IPS-18a (cell line): ENCODE measurements around the gene OBSCN.

Source experiments
- H3K27ac ChIP-seq: one replicate; pipeline ENCODE4 v1.5.1; 2013; ENCODE audit warnings: low read length
- H3K27me3 ChIP-seq: one replicate; pipeline ENCODE4 v1.6.1; 2013; ENCODE audit warnings: mild to moderate bottlenecking, low read length; ENCODE audit not compliant: control insufficient read depth, insufficient read depth
- H3K36me3 ChIP-seq: one replicate; pipeline ENCODE4 v1.6.1; 2013; ENCODE audit warnings: low read depth, low read length; ENCODE audit not compliant: control insufficient read depth
- H3K4me1 ChIP-seq: one replicate; pipeline ENCODE4 v1.6.1; 2013; ENCODE audit warnings: low read depth, low read length; ENCODE audit not compliant: control insufficient read depth
- H3K4me3 ChIP-seq: one replicate; pipeline ENCODE4 v1.5.1; 2013; ENCODE audit warnings: low read length
- H3K9ac ChIP-seq: one replicate; pipeline ENCODE4 v1.6.1; 2013; ENCODE audit warnings: mild to moderate bottlenecking, low read length, moderate library complexity
- H3K9me3 ChIP-seq: one replicate; pipeline ENCODE4 v1.6.1; 2013; ENCODE audit warnings: low read depth, low read length; ENCODE audit not compliant: control insufficient read depth

The OBSCN gene

DNA sequence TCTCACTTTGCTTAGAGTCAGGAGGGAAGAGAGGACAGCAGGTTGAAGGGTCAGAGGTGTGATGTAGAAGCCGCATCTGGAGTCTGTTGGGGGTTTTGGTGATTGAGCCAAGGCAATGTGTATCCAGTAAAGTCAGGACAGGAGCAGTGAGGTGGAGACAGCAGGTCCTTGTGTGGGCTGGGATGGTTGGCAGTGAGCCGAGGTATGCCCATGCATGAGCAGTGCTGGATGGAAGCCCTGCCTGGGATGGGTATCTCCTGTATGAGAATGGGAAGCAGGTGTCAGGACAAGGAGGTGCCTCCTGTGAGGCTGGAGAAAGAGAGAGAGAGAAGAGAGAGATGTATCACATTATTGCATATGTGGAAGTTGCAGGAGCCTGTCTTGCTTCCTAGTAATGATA, 90.0 kb downstream of the OBSCN start:
- Histone ChIP-seq H3K9ac (no peak overlapping the region), H3K36me3 (no peaks in the 10 kb centered on the region), H3K27me3 (no peaks in the 10 kb centered on the region), H3K27ac (no peak overlapping the region), H3K4me3 (no peak overlapping the region), H3K4me1 (no peaks in the 10 kb centered on the region), H3K9me3 (peaks cover 14% of the 10 kb centered on the region)

DNA sequence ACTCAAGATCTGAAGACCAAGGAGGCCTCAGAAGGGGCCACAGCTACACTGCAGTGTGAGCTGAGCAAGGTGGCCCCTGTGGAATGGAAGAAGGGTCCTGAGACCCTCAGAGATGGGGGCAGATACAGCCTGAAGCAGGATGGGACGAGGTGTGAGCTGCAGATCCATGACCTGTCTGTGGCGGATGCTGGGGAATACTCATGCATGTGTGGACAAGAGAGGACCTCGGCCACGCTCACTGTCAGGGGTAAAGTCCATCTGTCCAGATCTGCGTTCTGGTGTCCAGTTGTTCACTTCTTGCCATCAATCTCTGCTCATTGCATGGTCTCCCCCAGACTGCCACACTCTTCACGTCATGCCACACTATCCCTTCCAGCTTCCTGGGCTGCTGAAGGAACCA, 90.6 kb downstream of the OBSCN start:
- no peaks in the 10 kb centered on the region for H3K36me3 ChIP-seq
- no peak overlapping the region for H3K4me3 ChIP-seq
- no peaks in the 10 kb centered on the region for H3K27me3 ChIP-seq
- H3K9me3 ChIP-seq = peaks cover 15% of the 10 kb centered on the region
- no peaks in the 10 kb centered on the region for H3K4me1 ChIP-seq
- no peak overlapping the region for H3K9ac ChIP-seq
- H3K27ac ChIP-seq = no peak overlapping the region

DNA sequence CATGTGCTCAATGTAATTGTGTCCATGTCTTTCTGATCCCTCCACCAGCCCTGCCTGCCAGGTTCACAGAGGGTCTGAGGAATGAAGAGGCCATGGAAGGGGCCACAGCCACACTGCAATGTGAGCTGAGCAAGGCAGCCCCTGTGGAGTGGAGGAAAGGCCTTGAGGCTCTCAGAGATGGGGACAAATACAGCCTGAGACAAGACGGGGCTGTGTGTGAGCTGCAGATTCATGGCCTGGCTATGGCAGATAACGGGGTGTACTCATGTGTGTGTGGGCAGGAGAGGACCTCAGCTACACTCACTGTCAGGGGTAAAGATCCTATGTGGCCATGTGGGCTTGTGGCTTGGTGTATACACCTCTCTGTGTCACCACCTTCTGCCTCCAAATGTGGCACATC, 91.4 kb downstream of the OBSCN start:
- Histone ChIP-seq H3K4me1 (no peaks in the 10 kb centered on the region), H3K36me3 (no peaks in the 10 kb centered on the region), H3K4me3 (no peak overlapping the region), H3K9ac (no peak overlapping the region), H3K27me3 (no peaks in the 10 kb centered on the region), H3K27ac (no peak overlapping the region), H3K9me3 (peaks cover 15% of the 10 kb centered on the region)

DNA sequence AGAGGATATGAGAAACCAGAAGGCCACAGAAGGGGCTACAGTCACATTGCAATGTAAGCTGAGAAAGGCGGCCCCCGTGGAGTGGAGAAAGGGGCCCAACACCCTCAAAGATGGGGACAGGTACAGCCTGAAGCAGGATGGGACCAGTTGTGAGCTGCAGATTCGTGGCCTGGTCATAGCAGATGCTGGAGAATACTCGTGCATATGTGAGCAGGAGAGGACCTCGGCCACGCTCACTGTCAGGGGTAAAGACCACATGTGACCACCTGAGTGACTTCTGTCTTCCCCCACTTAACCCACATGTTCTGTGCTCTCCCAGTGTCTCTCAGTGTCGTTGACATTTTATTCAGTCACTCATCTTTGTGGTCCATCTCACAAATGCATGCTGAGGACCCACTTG, 92.1 kb downstream of the OBSCN start:
- Histone ChIP-seq H3K27ac (no peak overlapping the region), H3K9ac (no peak overlapping the region), H3K36me3 (no peaks in the 10 kb centered on the region), H3K4me3 (no peak overlapping the region), H3K4me1 (no peaks in the 10 kb centered on the region), H3K27me3 (no peaks in the 10 kb centered on the region), H3K9me3 (peaks cover 15% of the 10 kb centered on the region)

DNA sequence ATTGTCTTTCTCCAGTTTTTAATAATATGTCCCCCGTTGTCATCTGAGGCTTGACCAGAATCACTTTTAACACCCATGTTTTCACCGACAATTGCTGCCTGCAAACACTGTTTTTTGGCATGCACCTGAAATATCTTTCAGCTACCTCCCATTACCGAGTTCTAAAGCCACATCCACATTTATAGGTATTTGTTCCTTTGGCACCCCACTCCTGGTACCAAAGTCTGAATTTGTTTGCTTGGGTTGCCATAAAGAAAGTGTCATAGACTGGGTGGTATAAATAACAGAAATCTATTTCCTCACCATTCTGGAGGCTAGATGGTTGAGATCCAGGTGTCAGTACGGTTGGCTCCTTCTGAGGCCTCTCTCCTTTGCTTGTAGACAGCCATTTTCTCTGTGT, 94.2 kb downstream of the OBSCN start:
- H3K27ac ChIP-seq = no peak overlapping the region
- H3K4me3 ChIP-seq = no peak overlapping the region
- H3K27me3 ChIP-seq = no peaks in the 10 kb centered on the region
- no peak overlapping the region for H3K9ac ChIP-seq
- H3K4me1 ChIP-seq = no peaks in the 10 kb centered on the region
- peaks cover 15% of the 10 kb centered on the region for H3K9me3 ChIP-seq
- no peaks in the 10 kb centered on the region for H3K36me3 ChIP-seq

DNA sequence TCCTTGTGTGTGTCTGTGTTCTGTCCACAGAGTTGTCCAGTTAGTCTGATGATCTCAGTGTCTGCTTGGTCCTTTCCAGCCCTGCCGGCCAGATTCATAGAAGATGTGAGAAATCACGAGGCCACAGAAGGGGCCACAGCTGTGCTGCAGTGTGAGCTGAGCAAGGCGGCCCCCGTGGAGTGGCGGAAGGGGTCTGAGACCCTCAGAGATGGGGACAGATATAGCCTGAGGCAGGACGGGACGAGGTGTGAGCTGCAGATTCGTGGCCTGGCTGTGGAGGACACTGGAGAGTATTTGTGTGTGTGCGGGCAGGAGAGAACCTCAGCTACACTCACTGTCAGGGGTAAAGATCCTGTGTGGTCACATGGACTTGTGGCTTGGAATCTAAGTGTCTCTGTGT, 95.8 kb downstream of the OBSCN start:
- Histone ChIP-seq H3K4me3 (no peak overlapping the region), H3K27me3 (no peaks in the 10 kb centered on the region), H3K4me1 (no peaks in the 10 kb centered on the region), H3K9me3 (peaks cover 15% of the 10 kb centered on the region), H3K9ac (no peak overlapping the region), H3K27ac (no peak overlapping the region), H3K36me3 (no peaks in the 10 kb centered on the region)

DNA sequence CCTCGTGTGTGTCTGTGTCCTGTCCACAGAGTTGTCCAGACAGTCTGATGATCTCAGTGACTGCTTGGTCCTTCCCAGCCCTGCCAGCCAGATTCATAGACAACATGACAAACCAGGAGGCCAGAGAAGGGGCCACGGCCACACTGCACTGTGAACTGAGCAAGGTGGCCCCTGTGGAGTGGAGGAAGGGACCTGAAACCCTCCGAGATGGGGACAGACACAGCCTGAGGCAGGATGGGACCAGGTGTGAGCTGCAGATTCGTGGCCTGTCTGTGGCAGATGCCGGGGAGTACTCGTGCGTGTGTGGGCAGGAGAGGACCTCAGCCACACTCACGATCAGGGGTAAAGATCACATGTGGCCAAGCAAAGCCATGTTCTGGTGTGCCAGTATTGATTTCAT, 96.4 kb downstream of the OBSCN start:
- Histone ChIP-seq H3K9ac (no peak overlapping the region), H3K4me3 (no peak overlapping the region), H3K36me3 (no peaks in the 10 kb centered on the region), H3K27me3 (no peaks in the 10 kb centered on the region), H3K4me1 (no peaks in the 10 kb centered on the region), H3K9me3 (peaks cover 15% of the 10 kb centered on the region), H3K27ac (no peak overlapping the region)

DNA sequence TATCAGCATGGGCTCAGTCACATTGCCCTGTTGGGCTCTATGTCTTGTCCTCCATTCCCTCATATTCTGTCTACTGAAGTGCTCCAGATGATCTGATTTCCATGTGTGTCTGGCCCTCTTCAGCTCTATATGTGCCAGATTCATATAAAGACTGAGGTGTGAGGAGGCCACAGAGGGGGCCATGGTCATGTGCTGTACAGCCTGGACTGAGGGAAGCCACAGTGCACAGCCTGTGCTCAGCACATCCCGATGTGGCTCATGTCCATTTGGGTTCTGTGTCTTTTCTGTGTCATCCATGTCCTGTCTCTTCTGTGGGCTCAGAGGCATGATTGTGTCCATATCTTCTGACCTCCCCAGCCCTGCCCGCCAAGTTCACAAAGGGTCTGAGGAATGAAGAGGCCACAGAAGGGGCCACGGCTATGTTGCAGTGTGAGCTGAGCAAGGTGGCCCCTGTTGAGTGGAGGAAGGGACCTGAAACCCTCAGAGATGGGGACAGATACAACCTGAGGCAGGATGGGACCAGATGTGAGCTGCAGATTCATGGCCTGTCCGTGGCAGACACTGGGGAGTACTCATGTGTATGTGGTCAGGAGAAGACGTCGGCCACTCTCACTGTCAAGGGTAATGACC, 97.0 kb downstream of the OBSCN start:
- no peak overlapping the region for H3K27ac ChIP-seq
- no peaks in the 10 kb centered on the region for H3K36me3 ChIP-seq
- H3K27me3 ChIP-seq = no peaks in the 10 kb centered on the region
- H3K9me3 ChIP-seq = peaks cover 15% of the 10 kb centered on the region
- H3K4me1 ChIP-seq = no peaks in the 10 kb centered on the region
- no peak overlapping the region for H3K4me3 ChIP-seq
- H3K9ac ChIP-seq = no peak overlapping the region

DNA sequence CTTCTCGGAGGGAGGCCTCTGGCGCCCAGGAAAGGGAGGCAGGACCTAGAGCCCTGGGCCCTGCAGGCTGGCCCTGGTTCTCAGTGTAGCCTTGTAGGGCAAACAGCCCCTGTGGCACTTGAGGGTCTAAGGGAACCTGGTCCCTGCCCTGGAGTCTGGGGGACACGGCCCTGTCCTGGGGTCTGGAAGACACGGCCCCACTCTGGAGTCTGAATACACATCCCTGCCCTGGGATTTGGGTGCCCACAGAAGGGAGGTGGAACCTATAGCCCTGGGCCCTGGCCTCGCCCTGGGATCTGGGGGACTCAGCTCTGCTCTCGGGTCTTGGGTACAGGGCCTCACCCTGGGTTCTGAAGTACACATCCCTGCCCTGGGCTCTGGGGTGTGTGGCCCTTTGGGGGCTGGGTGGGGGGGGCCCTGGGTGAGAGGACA, 97.9 kb downstream of the OBSCN start:
- H3K27me3 ChIP-seq = no peaks in the 10 kb centered on the region
- no peak overlapping the region for H3K27ac ChIP-seq
- peaks cover 15% of the 10 kb centered on the region for H3K9me3 ChIP-seq
- H3K36me3 ChIP-seq = no peaks in the 10 kb centered on the region
- no peaks in the 10 kb centered on the region for H3K4me1 ChIP-seq
- no peak overlapping the region for H3K4me3 ChIP-seq
- no peak overlapping the region for H3K9ac ChIP-seq

DNA sequence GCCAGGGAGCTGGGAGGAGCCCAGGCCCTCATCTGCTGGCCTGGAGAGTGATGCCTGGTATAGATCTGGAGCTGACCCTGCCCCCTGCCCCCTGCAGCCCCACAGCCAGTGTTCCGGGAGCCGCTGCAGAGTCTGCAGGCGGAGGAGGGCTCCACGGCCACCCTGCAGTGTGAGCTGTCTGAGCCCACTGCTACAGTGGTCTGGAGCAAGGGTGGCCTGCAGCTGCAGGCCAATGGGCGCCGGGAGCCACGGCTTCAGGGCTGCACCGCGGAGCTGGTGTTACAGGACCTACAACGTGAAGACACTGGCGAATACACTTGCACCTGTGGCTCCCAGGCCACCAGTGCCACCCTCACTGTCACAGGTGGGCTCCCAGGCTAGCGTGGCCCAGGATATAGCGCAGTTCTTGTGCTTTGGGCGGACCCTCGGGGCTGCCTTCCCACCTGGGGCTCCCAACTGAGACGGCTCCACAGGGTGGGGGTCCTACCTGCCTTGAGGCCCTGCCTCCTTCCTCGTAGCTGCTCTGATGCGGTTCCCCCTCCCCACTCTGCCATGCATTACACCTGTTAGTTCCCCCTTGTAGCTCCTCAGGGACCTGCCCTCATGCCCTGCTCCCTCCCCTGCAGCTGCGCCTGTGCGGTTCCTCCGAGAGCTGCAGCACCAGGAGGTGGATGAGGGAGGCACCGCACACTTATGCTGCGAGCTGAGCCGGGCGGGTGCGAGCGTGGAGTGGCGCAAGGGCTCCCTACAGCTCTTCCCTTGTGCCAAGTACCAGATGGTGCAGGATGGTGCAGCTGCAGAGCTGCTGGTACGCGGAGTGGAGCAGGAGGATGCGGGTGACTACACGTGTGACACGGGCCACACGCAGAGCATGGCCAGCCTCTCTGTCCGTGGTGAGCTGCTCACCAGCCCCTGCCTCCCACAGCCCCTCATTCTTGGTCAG, 98.7 kb downstream of the OBSCN start:
- H3K36me3 ChIP-seq = no peaks in the 10 kb centered on the region
- peaks cover 14% of the 10 kb centered on the region for H3K9me3 ChIP-seq
- no peak overlapping the region for H3K27ac ChIP-seq
- H3K27me3 ChIP-seq = no peaks in the 10 kb centered on the region
- H3K4me1 ChIP-seq = no peaks in the 10 kb centered on the region
- no peak overlapping the region for H3K9ac ChIP-seq
- H3K4me3 ChIP-seq = no peak overlapping the region

DNA sequence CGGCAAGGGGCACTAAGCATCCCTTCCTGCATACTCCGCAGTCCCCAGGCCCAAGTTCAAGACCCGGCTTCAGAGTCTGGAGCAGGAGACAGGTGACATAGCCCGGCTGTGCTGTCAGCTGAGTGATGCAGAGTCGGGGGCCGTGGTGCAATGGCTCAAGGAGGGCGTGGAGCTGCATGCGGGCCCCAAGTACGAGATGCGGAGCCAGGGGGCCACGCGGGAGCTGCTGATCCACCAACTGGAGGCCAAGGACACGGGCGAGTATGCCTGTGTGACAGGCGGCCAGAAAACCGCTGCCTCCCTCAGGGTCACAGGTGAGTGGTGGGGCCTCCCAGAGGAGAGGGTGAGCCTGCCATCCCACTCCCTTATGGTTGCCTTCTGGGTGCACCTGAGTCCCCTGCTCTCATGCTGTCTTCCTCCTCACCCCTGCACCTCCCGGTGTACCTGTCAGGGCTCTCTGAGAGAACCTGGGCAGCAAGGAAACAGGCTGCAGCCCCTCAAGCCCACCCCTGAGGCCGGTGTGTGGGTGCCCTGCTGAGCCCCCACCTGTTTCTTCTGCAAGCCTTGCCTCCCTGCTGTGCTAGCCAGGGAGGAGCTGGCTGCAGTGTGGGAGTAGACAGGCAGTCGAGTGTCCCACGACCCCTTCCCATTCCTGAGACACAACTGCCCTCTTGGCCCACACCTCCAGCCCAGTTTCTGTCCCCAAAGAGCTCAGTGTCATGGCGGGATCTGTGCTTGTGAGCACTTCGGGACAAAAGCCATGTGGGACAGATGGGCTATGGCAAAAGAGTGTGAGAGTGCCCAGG, 99.6 kb downstream of the OBSCN start:
- Histone ChIP-seq H3K4me3 (no peak overlapping the region), H3K36me3 (no peaks in the 10 kb centered on the region)

More for the DNA sequence above, 99.6 kb downstream of the OBSCN start:
- Histone ChIP-seq H3K9me3 (peaks cover 5% of the 10 kb centered on the region), H3K27ac (no peak overlapping the region), H3K9ac (no peak overlapping the region), H3K4me1 (no peaks in the 10 kb centered on the region), H3K27me3 (no peaks in the 10 kb centered on the region)
